Measurements from ENCODE around the gene DGKI.

The DGKI gene

GRCh38 chr7:137753067-137753466 is 93.7 kb downstream of the DGKI start:
- Histone ChIP-seq H3K9ac (ENCODE audit: low read length) (no peak overlapping the region), H3K27me3 (ENCODE audit: control insufficient read depth in 1 of 2, insufficient read depth in 2 of 2, low read length in 2 of 2) (no peaks in the 10 kb centered on the region), H3K4me3 (ENCODE audit: low read depth in 1 of 2, low read length in 2 of 2) (no peak overlapping the region), H3K4me1 (ENCODE audit: insufficient read depth, low read length) (no peaks in the 10 kb centered on the region), H3K27ac (ENCODE audit: low read depth, low read length) (no peak overlapping the region), H3K36me3 (ENCODE audit: insufficient read depth, low read length) (no peaks in the 10 kb centered on the region), H3K9me3 (ENCODE audit: low read length) (no peaks in the 10 kb centered on the region)

GRCh38 chr7:137751361-137752009 is 95.3 kb downstream of the DGKI start:
- H3K4me3 ChIP-seq (ENCODE audit: low read depth in 1 of 2, low read length in 2 of 2), result no peak overlapping the region
- H3K9ac ChIP-seq (ENCODE audit: low read length), result no peak overlapping the region
- H3K27me3 ChIP-seq (ENCODE audit: control insufficient read depth in 1 of 2, insufficient read depth in 2 of 2, low read length in 2 of 2), result no peaks in the 10 kb centered on the region
- no peaks in the 10 kb centered on the region for H3K4me1 ChIP-seq (ENCODE audit: insufficient read depth, low read length)
- H3K27ac ChIP-seq (ENCODE audit: low read depth, low read length), result no peak overlapping the region
- no peaks in the 10 kb centered on the region for H3K36me3 ChIP-seq (ENCODE audit: insufficient read depth, low read length)
- H3K9me3 ChIP-seq (ENCODE audit: low read length), result no peaks in the 10 kb centered on the region

- H3K9ac ChIP-seq (ENCODE audit: low read length), result no peak overlapping the region
- H3K4me3 ChIP-seq (ENCODE audit: low read depth in 1 of 2, low read length in 2 of 2), result no peak overlapping the region
- H3K4me1 ChIP-seq (ENCODE audit: insufficient read depth, low read length), result no peaks in the 10 kb centered on the region
- no peaks in the 10 kb centered on the region for H3K36me3 ChIP-seq (ENCODE audit: insufficient read depth, low read length)
- no peak overlapping the region for H3K27ac ChIP-seq (ENCODE audit: low read depth, low read length)
- H3K9me3 ChIP-seq (ENCODE audit: low read length), result no peaks in the 10 kb centered on the region
- no peaks in the 10 kb centered on the region for H3K27me3 ChIP-seq (ENCODE audit: control insufficient read depth in 1 of 2, insufficient read depth in 2 of 2, low read length in 2 of 2)
Measured at GRCh38 chr7:137747359-137748031, 99.3 kb downstream of the DGKI start.

DNA sequence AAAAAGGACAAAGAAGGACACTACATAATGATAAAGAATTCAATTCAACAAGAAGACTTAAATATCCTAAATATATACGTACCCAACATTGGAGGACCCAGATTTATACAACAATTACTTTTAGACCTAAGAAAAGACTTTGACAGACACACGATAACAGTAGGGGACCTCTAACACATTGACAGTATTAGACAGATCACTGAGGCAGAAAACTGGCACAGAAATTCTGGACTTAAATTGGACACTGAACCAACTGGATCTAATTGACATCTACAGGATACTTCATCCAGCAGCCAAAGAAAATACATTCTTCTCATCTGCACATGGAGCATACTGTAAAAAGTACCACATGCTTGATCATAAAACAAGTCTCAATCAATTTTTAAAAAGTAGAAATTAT is 103.8 kb downstream of the DGKI start:
- Histone ChIP-seq H3K9ac (ENCODE audit: low read length) (no peak overlapping the region), H3K4me1 (ENCODE audit: insufficient read depth, low read length) (no peaks in the 10 kb centered on the region), H3K9me3 (ENCODE audit: low read length) (no peaks in the 10 kb centered on the region)

DNA sequence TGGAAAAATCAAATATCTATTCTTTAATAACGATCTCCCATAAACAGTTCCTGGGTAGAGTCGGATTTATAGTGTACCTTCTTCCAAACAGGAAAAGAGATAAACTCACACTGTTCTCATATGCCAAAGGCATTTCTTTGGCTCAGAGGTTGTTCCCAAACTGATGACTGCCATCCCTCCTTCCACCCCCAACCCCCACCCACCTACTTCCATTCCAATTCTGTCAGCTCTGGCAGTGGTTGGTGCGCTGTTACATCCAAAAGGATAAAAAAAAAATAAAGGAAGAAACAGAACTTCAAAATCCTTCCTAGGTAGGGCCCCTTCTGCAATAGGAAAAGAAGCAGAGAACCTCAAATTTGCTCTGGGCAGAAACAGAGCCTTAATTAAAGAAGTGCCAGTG is 104.7 kb downstream of the DGKI start:
- no peaks in the 10 kb centered on the region for H3K36me3 ChIP-seq (ENCODE audit: insufficient read depth, low read length)
- H3K4me3 ChIP-seq (ENCODE audit: low read depth in 1 of 2, low read length in 2 of 2), result no peak overlapping the region
- H3K9me3 ChIP-seq (ENCODE audit: low read length), result no peaks in the 10 kb centered on the region
- no peaks in the 10 kb centered on the region for H3K27me3 ChIP-seq (ENCODE audit: control insufficient read depth in 1 of 2, insufficient read depth in 2 of 2, low read length in 2 of 2)
- no peak overlapping the region for H3K27ac ChIP-seq (ENCODE audit: low read depth, low read length)
- H3K9ac ChIP-seq (ENCODE audit: low read length), result no peak overlapping the region
- H3K4me1 ChIP-seq (ENCODE audit: insufficient read depth, low read length), result no peaks in the 10 kb centered on the region

More for the DNA sequence above, 103.8 kb downstream of the DGKI start:
- Histone ChIP-seq H3K36me3 (ENCODE audit: insufficient read depth, low read length) (no peaks in the 10 kb centered on the region), H3K27ac (ENCODE audit: low read depth, low read length) (no peak overlapping the region), H3K27me3 (ENCODE audit: control insufficient read depth in 1 of 2, insufficient read depth in 2 of 2, low read length in 2 of 2) (no peaks in the 10 kb centered on the region), H3K4me3 (ENCODE audit: low read depth in 1 of 2, low read length in 2 of 2) (no peak overlapping the region)

GRCh38 chr7:137741443-137741842 is 105.3 kb downstream of the DGKI start:
- Histone ChIP-seq H3K27ac (ENCODE audit: low read depth, low read length) (no peak overlapping the region), H3K27me3 (ENCODE audit: control insufficient read depth in 1 of 2, insufficient read depth in 2 of 2, low read length in 2 of 2) (no peaks in the 10 kb centered on the region), H3K4me1 (ENCODE audit: insufficient read depth, low read length) (no peaks in the 10 kb centered on the region), H3K9ac (ENCODE audit: low read length) (no peak overlapping the region), H3K36me3 (ENCODE audit: insufficient read depth, low read length) (no peaks in the 10 kb centered on the region), H3K9me3 (ENCODE audit: low read length) (no peaks in the 10 kb centered on the region), H3K4me3 (ENCODE audit: low read depth in 1 of 2, low read length in 2 of 2) (no peak overlapping the region)

DNA sequence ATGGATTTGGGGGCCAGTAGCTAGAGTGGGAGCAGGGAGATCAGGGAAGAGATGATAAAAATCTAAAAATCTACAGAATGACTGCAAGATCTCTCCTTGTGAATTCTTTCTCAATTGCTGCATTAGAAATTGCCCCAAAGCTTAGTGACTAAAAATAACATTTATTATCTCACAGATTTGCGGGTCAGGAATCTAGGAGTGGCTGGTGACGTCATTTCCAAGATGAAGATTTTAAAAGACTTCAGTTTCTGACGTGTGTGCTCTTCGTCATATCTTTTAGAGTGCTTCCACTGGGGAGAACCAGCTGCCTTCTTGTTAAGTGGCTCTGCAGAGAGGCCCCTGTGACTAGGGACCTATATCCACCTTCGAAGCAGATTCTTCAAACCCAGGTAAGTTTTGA is 112.6 kb downstream of the DGKI start:
- H3K36me3 ChIP-seq (ENCODE audit: insufficient read depth, low read length), result no peaks in the 10 kb centered on the region
- no peak overlapping the region for H3K27ac ChIP-seq (ENCODE audit: low read depth, low read length)
- H3K9ac ChIP-seq (ENCODE audit: low read length), result no peak overlapping the region
- H3K27me3 ChIP-seq (ENCODE audit: control insufficient read depth in 1 of 2, insufficient read depth in 2 of 2, low read length in 2 of 2), result no peaks in the 10 kb centered on the region
- H3K4me3 ChIP-seq (ENCODE audit: low read depth in 1 of 2, low read length in 2 of 2), result no peak overlapping the region
- no peaks in the 10 kb centered on the region for H3K4me1 ChIP-seq (ENCODE audit: insufficient read depth, low read length)
- no peaks in the 10 kb centered on the region for H3K9me3 ChIP-seq (ENCODE audit: low read length)

- H3K4me3 ChIP-seq (ENCODE audit: low read depth in 1 of 2, low read length in 2 of 2), result no peak overlapping the region
Measured at GRCh38 chr7:137732168-137732567, 114.6 kb downstream of the DGKI start.

GRCh38 chr7:137731436-137731835 is 115.3 kb downstream of the DGKI start:
- H3K4me1 ChIP-seq (ENCODE audit: insufficient read depth, low read length), result no peaks in the 10 kb centered on the region
- no peaks in the 10 kb centered on the region for H3K36me3 ChIP-seq (ENCODE audit: insufficient read depth, low read length)
- no peaks in the 10 kb centered on the region for H3K9me3 ChIP-seq (ENCODE audit: low read length)
- no peak overlapping the region for H3K4me3 ChIP-seq (ENCODE audit: low read depth in 1 of 2, low read length in 2 of 2)
- no peak overlapping the region for H3K27ac ChIP-seq (ENCODE audit: low read depth, low read length)
- H3K27me3 ChIP-seq (ENCODE audit: control insufficient read depth in 1 of 2, insufficient read depth in 2 of 2, low read length in 2 of 2), result no peaks in the 10 kb centered on the region
- H3K9ac ChIP-seq (ENCODE audit: low read length), result no peak overlapping the region

More at GRCh38 chr7:137732168-137732567, 114.6 kb downstream of the DGKI start:
- no peaks in the 10 kb centered on the region for H3K27me3 ChIP-seq (ENCODE audit: control insufficient read depth in 1 of 2, insufficient read depth in 2 of 2, low read length in 2 of 2)
- H3K36me3 ChIP-seq (ENCODE audit: insufficient read depth, low read length), result no peaks in the 10 kb centered on the region
- no peaks in the 10 kb centered on the region for H3K9me3 ChIP-seq (ENCODE audit: low read length)
- H3K27ac ChIP-seq (ENCODE audit: low read depth, low read length), result no peak overlapping the region
- H3K9ac ChIP-seq (ENCODE audit: low read length), result no peak overlapping the region
- H3K4me1 ChIP-seq (ENCODE audit: insufficient read depth, low read length), result no peaks in the 10 kb centered on the region

- no peak overlapping the region for H3K9ac ChIP-seq (ENCODE audit: low read length)
- no peak overlapping the region for H3K4me3 ChIP-seq (ENCODE audit: low read depth in 1 of 2, low read length in 2 of 2)
- H3K27ac ChIP-seq (ENCODE audit: low read depth, low read length), result no peak overlapping the region
Measured at GRCh38 chr7:137728426-137728825, 118.3 kb downstream of the DGKI start.

GRCh38 chr7:137727413-137727812 is 119.4 kb downstream of the DGKI start:
- H3K27ac ChIP-seq (ENCODE audit: low read depth, low read length), result no peak overlapping the region
- H3K27me3 ChIP-seq (ENCODE audit: control insufficient read depth in 1 of 2, insufficient read depth in 2 of 2, low read length in 2 of 2), result no peaks in the 10 kb centered on the region
- H3K36me3 ChIP-seq (ENCODE audit: insufficient read depth, low read length), result no peaks in the 10 kb centered on the region
- H3K4me1 ChIP-seq (ENCODE audit: insufficient read depth, low read length), result no peaks in the 10 kb centered on the region
- H3K4me3 ChIP-seq (ENCODE audit: low read depth in 1 of 2, low read length in 2 of 2), result no peak overlapping the region
- no peaks in the 10 kb centered on the region for H3K9me3 ChIP-seq (ENCODE audit: low read length)
- no peak overlapping the region for H3K9ac ChIP-seq (ENCODE audit: low read length)

More at GRCh38 chr7:137728426-137728825, 118.3 kb downstream of the DGKI start:
- Histone ChIP-seq H3K27me3 (ENCODE audit: control insufficient read depth in 1 of 2, insufficient read depth in 2 of 2, low read length in 2 of 2) (no peaks in the 10 kb centered on the region), H3K4me1 (ENCODE audit: insufficient read depth, low read length) (no peaks in the 10 kb centered on the region), H3K9me3 (ENCODE audit: low read length) (no peaks in the 10 kb centered on the region), H3K36me3 (ENCODE audit: insufficient read depth, low read length) (no peaks in the 10 kb centered on the region)

DNA sequence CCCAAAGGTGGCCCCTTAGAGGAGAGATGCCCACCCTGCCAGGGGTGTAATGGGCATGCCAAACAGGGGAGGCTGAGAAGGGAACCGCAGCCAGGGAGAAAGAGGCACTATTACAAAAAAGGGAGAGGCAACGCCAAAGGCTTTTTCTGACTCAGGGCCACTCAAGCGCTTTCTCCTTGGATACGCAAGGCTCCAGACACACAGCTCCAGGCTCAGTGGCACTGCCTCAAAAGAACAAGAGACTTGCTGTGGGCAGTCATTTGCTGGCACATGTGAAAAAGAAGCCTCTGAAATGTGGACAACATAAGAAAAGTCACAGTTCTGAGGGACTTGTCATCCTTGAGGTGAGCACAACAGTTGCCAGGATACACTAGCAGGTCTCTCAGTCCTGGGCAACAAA is 128.4 kb downstream of the DGKI start:
- H3K27me3 ChIP-seq (ENCODE audit: control insufficient read depth in 1 of 2, insufficient read depth in 2 of 2, low read length in 2 of 2), result no peaks in the 10 kb centered on the region
- no peak overlapping the region for H3K4me3 ChIP-seq (ENCODE audit: low read depth in 1 of 2, low read length in 2 of 2)
- H3K9me3 ChIP-seq (ENCODE audit: low read length), result no peaks in the 10 kb centered on the region
- no peaks in the 10 kb centered on the region for H3K36me3 ChIP-seq (ENCODE audit: insufficient read depth, low read length)
- no peaks in the 10 kb centered on the region for H3K4me1 ChIP-seq (ENCODE audit: insufficient read depth, low read length)
- H3K27ac ChIP-seq (ENCODE audit: low read depth, low read length), result no peak overlapping the region
- H3K9ac ChIP-seq (ENCODE audit: low read length), result no peak overlapping the region
